ENCODE measurements around the gene GRPEL1.

The GRPEL1 gene

GRCh38 chr4:7044137-7044930 lies 23.5 kb downstream of the GRPEL1 start:
- peak; percentile 30 for DNase-seq (ENCODE audit: low spot score)

- peak; percentile 49 for DNase-seq (ENCODE audit: low spot score)
Observed at GRCh38 chr4:7043284-7044136, 24.4 kb downstream of the GRPEL1 start, which contains the start of gene TADA2B. TSS of gene TADA2B (plus strand) at chr4:7043372. CDS start at chr4:7043580, 208 bp downstream.

- peak; percentile 98 for DNase-seq (ENCODE audit: low spot score)
Observed at GRCh38 chr4:7042503-7043283, 25.2 kb downstream of the GRPEL1 start.

- no peak for DNase-seq (ENCODE audit: low spot score)
Observed at GRCh38 chr4:7041801-7042502, 25.9 kb downstream of the GRPEL1 start.

- DNase-seq (ENCODE audit: low spot score): no peak
Observed at GRCh38 chr4:7041246-7041645, 26.6 kb downstream of the GRPEL1 start.

- DNase-seq (ENCODE audit: low spot score): no peak
Observed at GRCh38 chr4:7040765-7041164, 27.1 kb downstream of the GRPEL1 start.

- no peak for DNase-seq (ENCODE audit: low spot score)
Observed at GRCh38 chr4:7037425-7037824, 30.4 kb downstream of the GRPEL1 start.

- DNase-seq (ENCODE audit: low spot score): no peak
Observed at GRCh38 chr4:7034262-7035081, 33.4 kb downstream of the GRPEL1 start.

GRCh38 chr4:7032596-7032995 lies 35.3 kb downstream of the GRPEL1 start:
- no peak for DNase-seq (ENCODE audit: low spot score)

- DNase-seq (ENCODE audit: low spot score): no peak
Observed at GRCh38 chr4:7031558-7032449, 36.1 kb downstream of the GRPEL1 start.

- no peak for DNase-seq (ENCODE audit: low spot score)
Observed at GRCh38 chr4:7030856-7031255, 37.0 kb downstream of the GRPEL1 start.

GRCh38 chr4:7029921-7030320 lies 37.9 kb downstream of the GRPEL1 start:
- DNase-seq (ENCODE audit: low spot score): no peak

- DNase-seq (ENCODE audit: low spot score): no peak
Observed at GRCh38 chr4:7029212-7029611, 38.7 kb downstream of the GRPEL1 start.

- no peak for DNase-seq (ENCODE audit: low spot score)
Observed at GRCh38 chr4:7027913-7028312, 40.0 kb downstream of the GRPEL1 start.

GRCh38 chr4:7027284-7027683 lies 40.6 kb downstream of the GRPEL1 start:
- DNase-seq (ENCODE audit: low spot score): no peak

GRCh38 chr4:7026107-7026506 lies 41.8 kb downstream of the GRPEL1 start:
- no peak for DNase-seq (ENCODE audit: low spot score)

GRCh38 chr4:7025040-7025602 lies 42.7 kb downstream of the GRPEL1 start:
- no peak for DNase-seq (ENCODE audit: low spot score)

- DNase-seq (ENCODE audit: low spot score): no peak
Observed at GRCh38 chr4:7024336-7024890, 43.5 kb downstream of the GRPEL1 start.

- no peak for DNase-seq (ENCODE audit: low spot score)
Observed at GRCh38 chr4:7023901-7024300, 44.0 kb downstream of the GRPEL1 start.

Data from RKO (cell line).